Hepatocyte (in vitro differentiated cells): ENCODE results near the gene DCC.

Experiments
- EZH2 ChIP-seq: fragments of 200-600 bp; sonication (generic); IDR thresholded peaks from 2 replicates; pipeline ENCODE4 v1.6.1; 2016; ENCODE audit warnings: antibody characterized with exemption, mild to moderate bottlenecking, borderline replicate concordance
- TF ChIP-seq, protein P1 (sequence below): fragments of 200-600 bp; sonication (generic); IDR thresholded peaks from 2 replicates; pipeline ENCODE4 v1.5.1; 2016; ENCODE audit warnings: antibody characterized with exemption, mild to moderate bottlenecking; ENCODE audit not compliant: poor library complexity

DNA sequence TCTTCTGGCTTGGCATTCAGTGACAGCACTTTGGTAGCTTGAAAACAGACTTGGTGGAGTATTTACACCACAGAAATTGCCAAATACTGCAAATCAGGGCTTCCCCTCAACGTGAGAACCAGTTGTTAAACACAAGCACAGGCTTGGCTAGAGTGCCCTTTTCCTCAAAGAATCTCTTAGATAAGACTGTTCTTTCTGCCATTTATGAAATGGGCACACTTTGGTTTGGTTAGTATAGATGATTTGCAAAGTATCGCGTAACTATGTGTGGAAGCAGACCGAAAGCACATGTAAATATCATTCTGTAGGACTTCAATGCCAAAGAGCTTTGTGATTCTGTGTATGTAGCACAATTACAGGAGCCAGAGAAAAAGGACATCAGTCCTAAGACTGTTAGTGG lies 308.2 kb downstream of the DCC start:
- TF ChIP-seq, protein P1, sequence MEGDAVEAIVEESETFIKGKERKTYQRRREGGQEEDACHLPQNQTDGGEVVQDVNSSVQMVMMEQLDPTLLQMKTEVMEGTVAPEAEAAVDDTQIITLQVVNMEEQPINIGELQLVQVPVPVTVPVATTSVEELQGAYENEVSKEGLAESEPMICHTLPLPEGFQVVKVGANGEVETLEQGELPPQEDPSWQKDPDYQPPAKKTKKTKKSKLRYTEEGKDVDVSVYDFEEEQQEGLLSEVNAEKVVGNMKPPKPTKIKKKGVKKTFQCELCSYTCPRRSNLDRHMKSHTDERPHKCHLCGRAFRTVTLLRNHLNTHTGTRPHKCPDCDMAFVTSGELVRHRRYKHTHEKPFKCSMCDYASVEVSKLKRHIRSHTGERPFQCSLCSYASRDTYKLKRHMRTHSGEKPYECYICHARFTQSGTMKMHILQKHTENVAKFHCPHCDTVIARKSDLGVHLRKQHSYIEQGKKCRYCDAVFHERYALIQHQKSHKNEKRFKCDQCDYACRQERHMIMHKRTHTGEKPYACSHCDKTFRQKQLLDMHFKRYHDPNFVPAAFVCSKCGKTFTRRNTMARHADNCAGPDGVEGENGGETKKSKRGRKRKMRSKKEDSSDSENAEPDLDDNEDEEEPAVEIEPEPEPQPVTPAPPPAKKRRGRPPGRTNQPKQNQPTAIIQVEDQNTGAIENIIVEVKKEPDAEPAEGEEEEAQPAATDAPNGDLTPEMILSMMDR, result no peak
- TF ChIP-seq EZH2, result no peak
